Measurements from ENCODE around the gene SCUBE2. TPM values are rescaled to one million over a fixed set of nuclear protein-coding genes. Genes with fewer than 3 reads are reported as not detected.

SCUBE2 gene
- total and polyA plus RNA-seq, 3 donors from 2014 or later, result 3.5 to 10.5 (median 5.0) TPM

GRCh38 chr11:9092853-9093778 is 1.7 kb upstream of the SCUBE2 start:
- no peaks in the 10 kb centered on the region for H3K4me1 ChIP-seq
- H3K9me3 ChIP-seq, result no peaks in the 10 kb centered on the region
- DNase-seq, result no peak
- no peaks in the 10 kb centered on the region for H3K36me3 ChIP-seq (ENCODE audit: low read depth, missing control alignments)
- TF ChIP-seq POLR2A (IDR thresholded peaks at IDR 0.05) (no peak), CTCF (IDR thresholded peaks at IDR 0.05) (no peak)
- H3K27ac ChIP-seq, result no peak overlapping the region
- intact Hi-C loops (cut with DNase I; ENCODE audit: low total_unique reads), result no loop called here
- 80 to 84% methylated on average over 10 of the region's 10 CpGs for WGBS, 2 donors
- H3K27me3 ChIP-seq, result no peaks in the 10 kb centered on the region
- H3K4me3 ChIP-seq, result no peak overlapping the region

DNA sequence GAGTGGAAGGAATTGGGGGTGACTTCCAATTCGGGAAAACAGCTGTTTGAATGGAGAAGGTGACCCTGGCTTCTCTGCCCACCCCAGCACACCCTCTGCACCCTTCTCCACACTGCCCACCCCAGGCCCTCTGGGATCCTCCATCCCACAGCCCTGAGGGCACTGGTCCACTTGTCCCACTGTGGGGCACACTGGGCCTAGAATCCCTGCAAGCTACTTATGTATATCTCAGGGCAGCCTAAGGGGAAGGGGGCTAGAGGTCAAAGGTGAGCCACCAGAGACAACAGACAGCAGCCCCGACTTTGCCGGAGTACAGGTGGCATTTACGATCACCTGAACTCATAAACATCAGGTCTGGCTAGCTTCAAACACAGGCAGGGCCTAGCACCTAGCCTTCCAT is 673 bp upstream of the SCUBE2 start:
- Histone ChIP-seq H3K4me1 (no peaks in the 10 kb centered on the region), H3K9me3 (no peaks in the 10 kb centered on the region), H3K27me3 (no peaks in the 10 kb centered on the region), H3K36me3 (ENCODE audit: low read depth, missing control alignments) (no peaks in the 10 kb centered on the region), H3K4me3 (no peak overlapping the region), H3K27ac (no peak overlapping the region)
- TF ChIP-seq CTCF (IDR thresholded peaks at IDR 0.05) (no peak), POLR2A (IDR thresholded peaks at IDR 0.05) (no peak)
- intact Hi-C loops (cut with DNase I; ENCODE audit: low total_unique reads), result no loop called here
- 77 to 79% methylated on average over 4 of the region's 4 CpGs for WGBS, 2 donors
- no peak for DNase-seq

DNA sequence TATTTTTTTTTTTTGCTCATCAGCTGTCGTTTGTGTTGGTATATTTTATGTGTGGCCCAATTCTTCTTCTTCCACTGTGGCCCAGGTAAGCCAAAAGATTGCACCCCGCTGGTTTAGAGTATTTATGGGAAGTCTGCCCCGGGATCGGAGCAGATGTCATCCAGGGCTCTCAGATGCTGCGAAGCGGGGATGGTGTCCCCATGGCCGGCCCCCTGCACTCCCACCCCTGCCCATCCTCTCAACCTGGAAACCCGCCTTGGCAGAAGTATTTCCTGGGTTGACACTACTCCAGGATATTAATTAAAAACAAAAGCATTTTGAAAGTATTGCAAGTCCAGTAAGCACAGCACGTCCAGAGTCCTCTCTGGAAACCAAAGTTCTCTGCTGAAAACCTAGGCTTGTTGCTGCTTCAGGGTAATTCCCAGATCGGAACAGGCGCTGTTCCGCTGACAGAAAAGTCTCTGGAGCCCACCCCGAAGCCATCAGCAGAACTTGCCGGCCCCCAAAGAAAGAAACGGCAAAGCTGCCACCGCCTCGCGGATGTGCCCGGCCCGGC is 833 bp downstream of the SCUBE2 start:
- no peaks in the 10 kb centered on the region for H3K36me3 ChIP-seq (ENCODE audit: low read depth, missing control alignments)
- H3K27me3 ChIP-seq, result no peaks in the 10 kb centered on the region
- 24 to 30% methylated on average over 19 to 20 of the region's 20 CpGs for WGBS, 2 donors
- TF ChIP-seq POLR2A (IDR thresholded peaks at IDR 0.05) (no peak), CTCF (IDR thresholded peaks at IDR 0.05) (no peak)
- H3K27ac ChIP-seq, result no peak overlapping the region
- H3K4me3 ChIP-seq, result peak overlapping the region; percentile 46 to 50
- H3K9me3 ChIP-seq, result no peaks in the 10 kb centered on the region
- DNase-seq, result no peak
- no peaks in the 10 kb centered on the region for H3K4me1 ChIP-seq
- intact Hi-C loops (cut with DNase I; ENCODE audit: low total_unique reads), result no loop called here

DNA sequence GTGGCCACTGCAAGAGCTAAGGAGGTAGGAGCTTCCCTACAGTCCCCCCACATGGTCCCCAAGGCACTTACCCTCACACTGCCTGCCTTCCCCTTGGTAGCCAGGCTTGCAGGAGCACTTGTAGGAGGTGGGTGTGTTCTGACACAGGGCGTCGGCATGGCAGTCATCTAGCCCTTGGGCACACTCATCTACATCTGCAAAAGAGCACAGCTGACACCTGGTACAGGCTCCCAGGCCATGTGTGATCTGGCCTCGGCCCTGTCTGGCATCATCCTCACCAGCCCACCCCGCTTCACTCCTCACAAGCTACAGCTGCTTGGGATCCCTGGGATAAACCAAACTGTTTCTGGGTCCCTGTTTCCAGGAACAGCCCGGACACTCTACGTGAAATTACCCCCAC is 1.8 kb downstream of the SCUBE2 start:
- no peaks in the 10 kb centered on the region for H3K9me3 ChIP-seq
- no peak for TF ChIP-seq POLR2A (IDR thresholded peaks at IDR 0.05)
- TF ChIP-seq CTCF (IDR thresholded peaks at IDR 0.05), result no peak
- 91% methylated on average over 5 to 6 of the region's 6 CpGs for WGBS, 2 donors
- H3K36me3 ChIP-seq (ENCODE audit: low read depth, missing control alignments), result no peaks in the 10 kb centered on the region
- intact Hi-C loops (cut with DNase I; ENCODE audit: low total_unique reads), result loop anchor here (10.0 kb wide), 1 partner anchor 55 kb away; no protein-coding TSS in a partner anchor
- H3K4me3 ChIP-seq, result no peak overlapping the region
- no peaks in the 10 kb centered on the region for H3K4me1 ChIP-seq
- H3K27me3 ChIP-seq, result no peaks in the 10 kb centered on the region
- no peak overlapping the region for H3K27ac ChIP-seq
- no peak for DNase-seq

Data from testis (tissue), 3 donors.